Epidermal melanocyte (primary cell): ENCODE results near the gene PRM1.

ENCODE experiments used
- DNase-seq: peaks from one replicate; pipeline ENCODE4 v3.0.0; 2011; ENCODE audit warnings: low spot score; ENCODE audit not compliant: insufficient read length

The PRM1 gene

DNA sequence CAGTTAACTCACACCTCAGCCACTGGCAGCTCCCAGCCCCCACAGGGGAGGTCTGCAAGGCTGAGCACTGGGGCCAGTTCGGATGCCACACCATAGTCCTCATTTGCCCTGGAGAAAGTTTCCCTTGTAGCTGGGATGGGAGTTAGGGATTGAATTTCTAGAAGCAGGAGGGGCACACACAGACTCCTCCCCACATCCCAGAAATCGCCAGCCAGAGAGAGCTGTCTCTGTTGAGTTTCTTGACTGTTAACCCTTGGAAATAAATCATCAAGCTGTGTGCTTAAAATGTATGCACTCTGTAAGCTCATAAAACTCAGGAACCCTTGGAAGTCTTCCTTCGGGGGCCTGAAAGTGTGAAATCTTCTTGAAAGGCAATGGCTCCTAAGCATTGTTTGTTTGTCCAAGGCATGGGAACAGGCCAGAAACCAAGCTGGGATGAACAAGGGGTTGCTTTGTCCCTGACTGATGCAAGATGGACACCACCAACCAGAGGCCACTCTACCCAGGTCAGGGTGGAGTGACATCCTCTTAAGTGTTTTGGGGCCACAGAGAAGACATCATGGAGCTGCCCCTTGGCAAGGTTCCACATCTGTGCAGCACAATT lies 7.3 kb downstream of the PRM1 start:
- no peak for DNase-seq

DNA sequence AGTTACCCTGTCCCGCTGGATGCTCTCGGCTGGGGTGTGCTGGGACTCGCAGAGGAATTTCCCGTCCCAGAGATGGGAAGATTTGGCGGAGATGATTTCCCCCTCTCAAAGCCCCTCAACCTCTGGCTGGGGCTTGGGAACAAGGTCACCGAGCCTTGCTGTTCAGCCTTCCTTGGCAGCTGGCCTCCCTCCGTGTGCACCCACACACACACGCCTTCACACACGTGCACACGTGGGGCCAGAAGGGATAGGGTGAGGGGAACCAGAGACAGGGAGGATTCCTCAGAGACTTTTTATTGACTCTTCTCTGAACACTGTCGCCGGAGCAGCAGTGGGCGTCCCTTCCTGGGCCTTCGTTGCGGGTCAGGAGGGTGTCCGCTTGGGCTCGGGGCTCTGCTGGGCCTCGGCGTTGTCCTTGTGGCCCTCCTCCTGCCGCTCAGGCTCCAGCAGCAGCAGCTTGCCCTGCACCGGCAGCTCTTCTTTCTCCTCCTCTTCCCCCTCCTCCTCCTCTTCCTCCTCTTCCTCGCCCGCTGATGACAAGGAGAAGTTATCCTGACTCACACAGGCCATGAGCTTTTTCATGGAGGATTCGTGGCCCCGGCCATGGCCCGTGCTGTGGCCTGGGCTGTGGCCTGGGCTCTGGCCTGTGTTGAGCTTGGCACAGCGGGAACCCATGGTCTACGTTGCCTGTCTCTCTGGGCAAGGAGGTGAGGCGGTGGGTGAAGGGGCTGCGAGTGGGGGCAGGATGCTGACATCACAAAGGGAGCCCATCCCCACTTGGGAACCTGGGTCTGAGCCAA lies 8.0 kb downstream of the PRM1 start, which contains the start of gene PRM3:
PRM3 (minus strand) TSS at position 709 of the 800 bp plus-strand sequence; CDS start at position 675, 34 bp downstream.
- no peak for DNase-seq

DNA sequence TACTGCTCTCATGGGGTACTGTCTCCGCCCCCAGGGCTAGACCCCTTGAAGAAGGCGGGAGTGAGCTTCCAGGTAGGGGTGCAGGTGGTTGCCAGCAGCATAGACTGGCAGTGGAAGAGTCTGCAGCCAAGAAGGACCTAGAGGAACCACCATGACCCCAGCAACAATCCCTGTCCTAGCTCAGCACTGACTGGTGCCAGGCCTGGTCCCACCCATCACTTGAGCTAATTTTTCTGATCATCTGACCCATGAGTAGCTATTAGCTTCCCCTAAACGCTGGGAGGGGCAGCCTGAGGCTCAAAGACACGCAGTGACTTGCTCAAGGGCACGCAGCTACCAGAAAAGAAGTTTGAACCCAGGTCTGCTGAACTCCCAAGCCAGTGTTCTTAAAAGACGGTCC lies 8.6 kb downstream of the PRM1 start:
- no peak for DNase-seq

DNA sequence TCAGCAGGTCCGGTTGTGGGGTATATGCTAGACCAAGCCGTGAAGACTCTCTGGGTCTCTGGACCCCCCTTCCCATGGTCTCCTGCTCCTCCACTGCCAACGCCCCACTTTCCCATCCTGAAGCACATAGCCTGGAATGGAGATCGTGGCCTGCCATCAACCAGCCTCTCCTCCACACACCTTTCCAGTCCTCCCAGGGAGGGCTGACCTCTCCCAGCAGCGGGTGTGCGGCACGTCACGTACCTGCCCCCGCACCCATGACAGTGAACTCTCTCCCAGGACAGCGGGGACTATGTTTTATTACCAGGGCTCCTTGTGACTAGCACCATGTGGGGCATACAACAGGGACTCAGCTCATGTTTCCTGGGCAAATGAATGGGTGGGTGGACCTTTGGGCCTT lies 9.5 kb downstream of the PRM1 start:
- no peak for DNase-seq

DNA sequence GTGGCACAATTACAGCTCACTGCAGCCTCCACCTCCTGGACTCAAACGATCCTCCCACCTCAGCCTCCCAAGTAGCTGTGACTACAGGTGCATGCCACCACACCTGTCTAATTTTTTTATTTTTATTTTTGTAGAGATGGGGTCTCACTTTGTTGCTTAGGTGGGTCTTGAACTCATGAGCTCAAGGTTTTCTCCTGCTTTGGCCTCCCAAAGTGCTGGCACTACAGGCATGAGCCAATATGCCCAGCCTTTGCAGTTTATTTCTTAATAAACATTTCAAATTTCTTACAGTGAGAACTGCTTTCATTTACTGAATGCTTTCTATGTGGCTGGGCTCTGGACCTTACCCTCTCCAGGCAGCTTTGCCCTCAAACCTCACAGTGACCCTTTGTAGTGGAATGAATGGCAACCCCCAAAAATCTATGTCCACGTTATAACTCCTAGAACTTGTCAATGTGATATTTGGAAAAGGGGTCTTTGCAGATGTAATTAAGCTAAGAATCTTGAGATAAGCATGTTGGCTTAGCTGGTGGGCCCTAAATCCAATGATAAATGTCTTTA lies 10.4 kb downstream of the PRM1 start:
- DNase-seq = no peak

DNA sequence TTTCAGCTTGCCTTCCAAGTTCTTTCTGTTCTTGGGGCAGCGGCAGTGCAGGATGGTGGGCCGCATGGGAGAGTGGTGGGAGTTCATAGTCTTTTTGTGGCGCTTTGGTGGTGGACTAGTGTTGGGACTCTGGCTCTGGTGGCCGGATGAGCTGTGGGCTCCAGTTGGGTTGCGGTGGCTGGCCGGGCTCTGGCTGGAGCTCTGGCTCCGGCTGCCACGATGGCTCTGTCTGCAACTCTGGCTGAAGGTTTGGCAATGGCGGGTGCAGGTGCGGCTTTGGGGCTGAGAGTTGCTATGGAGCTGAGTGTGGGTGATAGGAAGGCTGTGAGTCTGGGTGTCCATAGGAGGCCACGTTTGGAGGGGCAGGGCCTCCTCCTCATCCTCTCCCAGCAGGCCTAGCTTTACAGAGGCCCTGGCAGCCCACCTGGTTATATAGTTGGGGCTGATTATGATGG lies 12.2 kb downstream of the PRM1 start, which contains the start of gene TNP2:
TNP2 (minus strand) TSS at position 405 of the 455 bp plus-strand sequence; CDS start at position 342, 63 bp downstream.
- no peak for DNase-seq

DNA sequence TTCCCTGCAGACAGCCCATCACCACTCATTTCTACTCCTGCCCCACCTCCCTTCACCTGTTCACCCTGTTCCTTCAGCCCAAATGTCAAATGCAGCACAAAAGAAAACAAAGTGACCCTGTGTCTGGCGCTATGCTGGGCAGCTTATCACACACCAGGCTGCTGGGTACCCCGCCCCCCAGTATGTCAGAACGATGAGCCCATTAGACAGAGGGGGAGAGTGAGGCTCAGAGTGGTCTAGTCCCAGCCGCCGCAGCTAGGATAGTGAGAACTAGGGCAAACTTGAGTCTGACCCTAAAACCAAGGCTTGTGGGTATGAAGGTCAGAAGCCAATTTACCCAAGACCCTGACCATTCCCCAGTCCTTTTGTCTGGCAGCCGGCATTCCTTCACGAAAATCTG lies 16.0 kb downstream of the PRM1 start:
- DNase-seq = no peak

DNA sequence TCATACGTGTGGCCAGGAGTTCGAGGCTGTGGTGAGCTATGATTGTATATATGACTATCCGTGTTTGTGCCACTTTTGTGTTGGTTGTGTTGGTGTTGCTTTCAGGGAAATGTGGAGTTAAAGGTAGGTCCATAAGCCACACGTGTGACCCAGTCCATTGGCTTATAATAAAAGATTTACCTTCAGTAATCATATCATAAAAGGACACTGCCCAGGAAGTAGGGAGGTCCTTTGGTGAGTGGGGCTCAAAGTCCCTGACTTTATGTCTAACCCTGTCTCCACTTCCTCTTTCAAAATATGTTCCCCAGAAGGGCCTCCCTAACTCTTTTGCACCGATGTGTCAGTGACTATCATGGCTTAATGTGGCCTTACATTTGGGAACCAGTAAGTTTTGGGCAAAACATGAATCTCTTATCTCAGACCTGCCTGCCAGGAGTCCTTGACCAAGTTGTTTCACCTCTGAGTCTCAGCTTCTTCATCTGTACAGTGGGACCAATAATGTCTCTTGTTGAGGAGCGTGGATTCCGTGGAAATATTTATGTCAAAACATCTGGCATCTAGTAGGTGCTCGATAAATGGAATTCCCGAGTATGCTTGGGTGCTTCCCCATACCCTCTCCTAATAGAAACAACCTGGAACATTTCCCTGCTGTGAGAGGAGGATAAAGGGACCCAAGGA lies 16.8 kb downstream of the PRM1 start:
- no peak for DNase-seq

DNA sequence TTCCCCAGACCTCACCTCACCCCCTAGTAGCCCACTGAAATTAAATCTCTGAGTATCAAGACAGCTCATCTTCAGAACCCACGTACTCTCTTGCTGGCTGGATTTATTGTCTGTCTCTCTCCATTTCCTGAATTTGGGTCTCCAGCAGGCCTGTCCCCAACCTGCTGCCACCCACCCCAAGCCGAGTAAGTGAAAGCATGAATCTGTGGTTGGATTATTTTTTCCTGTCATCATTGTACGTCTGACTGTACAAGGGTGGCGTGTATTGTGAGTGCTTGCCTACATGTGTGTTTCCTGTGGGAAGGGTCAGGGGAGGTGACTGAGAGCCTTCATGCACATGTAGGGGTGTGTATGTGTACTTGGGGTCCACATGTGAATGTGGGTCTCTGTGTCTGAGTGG lies 17.4 kb downstream of the PRM1 start:
- DNase-seq = no peak

DNA sequence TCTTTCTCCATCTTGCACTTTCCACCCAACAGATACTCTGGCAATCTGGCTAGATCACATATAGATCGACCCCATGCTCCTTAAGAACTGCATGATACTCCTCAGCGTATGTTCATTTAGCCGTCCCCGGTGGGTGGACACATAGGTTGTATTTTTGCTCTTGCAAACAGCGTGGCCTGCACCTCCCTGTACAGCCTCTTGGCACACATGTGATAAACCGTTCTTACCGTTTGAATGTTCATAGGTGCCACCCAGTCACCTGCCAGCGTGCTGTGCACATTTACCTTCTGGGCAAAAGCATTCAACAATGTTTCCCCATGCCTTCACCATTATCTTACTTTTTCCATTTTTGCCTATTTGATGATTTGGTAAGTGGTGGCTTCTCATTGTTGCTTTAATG lies 18.2 kb downstream of the PRM1 start:
- no peak for DNase-seq

DNA sequence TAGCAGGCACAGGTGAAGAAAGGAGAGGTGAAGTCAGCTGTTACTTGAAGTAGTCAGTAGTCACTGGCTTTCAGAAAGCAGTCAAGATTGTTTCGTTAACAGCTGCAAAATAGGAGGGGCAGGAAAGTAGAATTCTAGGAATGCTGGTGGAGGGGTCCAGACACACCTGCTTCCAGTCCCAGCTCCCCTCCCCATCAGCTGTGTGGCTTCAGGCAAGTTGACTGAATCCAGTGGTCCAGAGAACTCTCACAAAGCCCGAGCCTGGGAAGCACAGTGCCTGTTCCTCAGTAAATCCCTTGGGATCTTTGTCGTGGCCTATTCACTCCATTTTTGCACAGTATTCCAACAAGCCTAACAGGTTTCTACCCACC lies 20.5 kb downstream of the PRM1 start:
- DNase-seq = no peak

DNA sequence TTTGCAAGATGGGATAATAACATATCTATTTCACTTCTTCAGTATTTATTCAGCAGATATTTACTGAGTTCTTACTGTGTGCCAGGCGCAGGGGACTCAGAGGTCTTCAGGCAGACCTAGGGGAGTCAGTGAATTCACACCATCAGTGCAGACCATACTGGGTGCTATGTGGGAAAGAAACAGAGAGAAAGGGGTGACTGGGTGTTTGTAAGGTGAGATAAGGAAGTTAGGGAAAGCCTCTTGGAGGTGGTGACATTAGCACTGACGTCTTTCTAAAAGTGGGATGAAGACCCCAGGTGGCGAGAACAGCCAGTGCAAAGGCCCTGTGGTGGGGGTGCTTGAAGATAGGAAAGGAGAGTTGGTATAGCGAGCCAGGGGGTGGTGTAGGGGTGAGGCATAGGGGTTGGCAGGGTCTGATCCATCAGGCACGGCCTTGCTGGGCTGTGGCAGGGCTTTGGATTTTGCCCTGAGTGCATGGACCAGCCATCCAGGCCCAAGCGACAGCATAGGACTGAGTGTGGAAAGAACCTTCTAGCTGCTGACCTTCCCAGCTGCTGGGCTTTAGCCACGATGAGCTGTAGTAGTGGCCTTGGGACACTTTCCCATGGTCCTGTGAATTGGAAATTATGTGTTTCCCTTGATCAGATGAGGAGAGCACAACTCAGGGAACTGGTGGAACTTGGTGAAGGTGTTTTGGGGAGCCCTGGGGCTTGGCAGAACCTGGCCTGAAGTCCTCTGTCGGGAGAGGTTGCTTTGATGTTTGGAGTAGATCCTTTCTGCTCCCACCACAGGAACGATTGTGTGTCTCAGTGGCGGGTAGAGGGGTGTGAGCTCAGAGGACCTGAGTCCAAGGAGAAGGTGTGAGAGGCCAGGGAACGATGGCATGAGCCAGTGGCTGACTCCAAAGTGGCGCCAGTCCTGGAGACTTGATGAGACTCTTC lies 21.2 kb downstream of the PRM1 start:
- DNase-seq = no peak

DNA sequence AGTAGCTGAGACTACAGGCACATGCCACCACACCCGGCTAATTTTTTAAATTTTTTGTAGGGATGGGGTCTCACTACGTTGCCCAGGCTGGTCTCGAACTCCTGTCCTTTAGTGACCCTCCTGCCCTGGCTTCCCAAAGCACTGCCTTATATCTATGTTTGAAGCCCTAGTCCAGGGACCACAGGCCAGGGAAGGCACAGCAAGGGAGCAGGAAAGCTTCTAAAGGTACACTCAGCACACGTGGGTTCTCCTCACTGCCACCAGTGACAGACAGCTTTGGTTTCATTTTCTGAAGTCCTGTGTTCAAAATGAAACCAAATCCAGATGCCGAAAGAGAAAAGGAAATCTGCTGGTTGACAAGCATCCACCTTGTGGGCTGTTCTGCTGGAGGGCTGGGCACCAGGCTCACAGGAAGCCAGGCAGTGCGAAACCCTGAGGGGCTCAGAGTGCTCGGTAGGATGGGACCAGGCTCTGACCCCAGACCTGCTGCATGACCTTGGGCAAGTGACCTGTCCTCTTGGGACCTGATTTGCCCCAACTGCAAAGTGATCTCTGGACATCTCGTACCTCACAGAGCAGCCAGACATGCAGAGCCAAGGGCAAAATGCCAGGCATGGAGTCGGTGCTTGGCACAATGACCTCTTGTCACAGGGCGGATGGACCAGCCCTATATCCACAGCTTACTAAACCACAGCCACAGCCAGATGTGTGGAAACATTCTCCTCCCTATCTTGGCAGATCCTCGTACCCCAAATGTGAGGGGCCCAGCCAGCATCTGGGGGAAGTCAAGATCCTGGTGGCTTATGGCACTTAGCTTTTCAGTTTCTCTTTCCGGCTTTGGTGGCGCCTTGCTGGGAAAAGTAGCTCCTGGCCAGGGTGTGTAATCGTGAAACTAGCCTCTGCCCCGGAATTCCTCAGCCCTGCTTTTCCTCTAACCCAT lies 22.3 kb downstream of the PRM1 start:
- DNase-seq = no peak

DNA sequence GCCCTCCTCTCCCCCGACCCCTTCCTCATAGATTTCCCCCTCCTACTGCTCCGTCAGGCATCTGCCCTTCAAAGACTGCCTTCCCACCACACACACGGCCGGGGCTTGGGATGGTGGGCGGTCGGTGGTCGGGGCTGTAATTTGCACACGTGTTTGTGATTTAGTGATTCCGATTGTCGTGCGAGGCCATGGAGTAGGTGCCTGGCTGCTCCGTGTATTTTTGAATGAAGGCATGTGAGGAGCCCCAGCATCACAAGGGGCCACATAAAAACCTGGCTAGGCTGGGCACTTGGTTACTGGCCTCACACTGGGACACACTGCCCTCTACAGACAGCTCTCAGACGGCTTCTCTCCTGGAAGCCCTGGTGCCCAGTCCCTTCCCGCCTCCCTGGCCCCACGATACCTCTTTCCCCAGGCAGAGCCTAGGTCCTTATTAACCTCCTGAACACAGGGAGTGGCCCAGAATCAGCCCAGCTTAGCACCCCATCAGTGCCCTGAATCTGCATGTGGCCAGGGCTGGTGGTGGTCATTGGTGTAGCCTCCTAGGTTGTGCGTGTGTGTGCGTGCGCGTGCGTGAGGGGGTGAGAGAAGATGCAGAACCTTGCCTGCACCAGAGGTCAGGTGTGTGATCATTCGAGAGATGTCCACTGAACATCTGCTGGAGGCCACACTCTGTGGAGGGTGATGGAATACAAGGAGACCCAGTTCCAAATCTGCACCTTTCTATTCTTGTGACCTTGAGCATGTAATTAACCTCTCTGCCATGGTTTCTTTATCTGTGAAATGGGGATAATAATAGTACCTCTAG lies 23.8 kb downstream of the PRM1 start:
- DNase-seq = peak; percentile 90

DNA sequence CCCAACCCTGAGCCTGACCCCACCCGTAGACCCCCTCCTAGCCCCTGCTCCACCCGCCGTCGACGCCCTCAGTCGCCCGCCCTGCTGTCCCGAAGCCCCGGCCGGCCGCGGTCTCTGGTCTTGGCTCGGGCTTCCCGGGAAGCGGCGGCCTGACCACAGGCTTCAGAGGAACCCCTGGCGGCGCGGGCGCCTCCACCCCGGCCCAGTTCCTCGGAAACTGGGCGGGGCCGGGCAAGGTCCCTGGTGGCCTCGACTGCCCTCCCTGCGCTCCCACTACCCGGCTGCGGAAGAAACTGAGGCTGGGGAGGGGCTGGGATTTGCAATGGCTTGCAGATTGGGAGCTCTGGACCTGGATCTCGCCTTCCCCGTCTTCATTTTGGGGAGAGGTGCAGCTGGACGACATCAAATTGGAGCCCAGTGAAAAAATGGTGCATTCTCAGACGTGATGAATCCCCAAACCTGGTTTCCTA lies 24.4 kb downstream of the PRM1 start:
- peak; percentile 45 for DNase-seq

DNA sequence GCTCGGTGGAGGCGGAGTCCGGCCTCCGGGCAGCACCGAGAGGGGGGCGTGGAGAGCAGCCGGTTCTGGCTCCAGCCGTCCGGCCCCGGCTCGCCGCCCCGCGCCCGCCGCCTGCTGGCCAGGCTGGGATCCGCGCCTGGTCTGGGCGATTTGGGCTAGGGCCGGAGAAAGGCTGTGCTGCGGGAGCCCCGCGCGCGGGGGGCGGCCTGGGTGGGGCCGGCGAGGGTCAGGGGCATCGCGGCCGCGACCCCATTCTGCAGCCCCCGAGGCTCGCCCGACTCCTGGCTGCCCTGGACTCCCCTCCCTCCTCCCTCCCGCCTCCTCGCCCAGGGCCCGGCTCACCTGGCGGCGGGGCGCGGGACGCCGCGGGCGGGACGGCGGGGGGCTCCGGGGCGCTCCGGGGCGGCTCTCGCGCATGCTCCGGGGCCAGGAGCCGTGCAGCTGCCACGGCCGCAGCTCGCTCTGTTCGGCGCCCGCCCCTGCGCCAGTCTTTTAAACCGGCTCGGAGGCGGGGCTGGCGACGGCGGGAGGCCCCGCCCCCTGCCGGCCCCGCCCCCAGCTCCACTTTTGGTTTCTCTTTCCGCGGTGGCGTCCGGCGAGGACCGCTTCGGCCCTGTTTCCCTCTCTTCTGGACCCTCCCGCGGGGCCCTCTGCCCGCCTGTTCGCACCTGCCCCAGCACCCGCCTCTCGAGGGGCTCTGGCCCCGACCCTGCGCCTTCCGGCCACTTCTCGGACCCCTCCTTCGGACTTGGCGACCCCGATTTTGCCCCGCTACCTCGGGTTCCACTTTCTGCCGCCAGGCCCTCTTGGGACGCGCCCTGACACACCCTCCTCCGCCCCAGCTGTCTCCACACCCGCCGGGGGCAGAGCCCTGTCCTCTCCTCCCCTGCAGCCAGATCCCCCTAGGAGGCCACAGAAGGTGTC lies 25.1 kb downstream of the PRM1 start, which contains the start of gene SOCS1:
SOCS1 (minus strand) TSS at position 468 of the 924 bp plus-strand sequence. CDS start 726 bp downstream, outside the sequence.
- DNase-seq = peak; percentile 90

DNA sequence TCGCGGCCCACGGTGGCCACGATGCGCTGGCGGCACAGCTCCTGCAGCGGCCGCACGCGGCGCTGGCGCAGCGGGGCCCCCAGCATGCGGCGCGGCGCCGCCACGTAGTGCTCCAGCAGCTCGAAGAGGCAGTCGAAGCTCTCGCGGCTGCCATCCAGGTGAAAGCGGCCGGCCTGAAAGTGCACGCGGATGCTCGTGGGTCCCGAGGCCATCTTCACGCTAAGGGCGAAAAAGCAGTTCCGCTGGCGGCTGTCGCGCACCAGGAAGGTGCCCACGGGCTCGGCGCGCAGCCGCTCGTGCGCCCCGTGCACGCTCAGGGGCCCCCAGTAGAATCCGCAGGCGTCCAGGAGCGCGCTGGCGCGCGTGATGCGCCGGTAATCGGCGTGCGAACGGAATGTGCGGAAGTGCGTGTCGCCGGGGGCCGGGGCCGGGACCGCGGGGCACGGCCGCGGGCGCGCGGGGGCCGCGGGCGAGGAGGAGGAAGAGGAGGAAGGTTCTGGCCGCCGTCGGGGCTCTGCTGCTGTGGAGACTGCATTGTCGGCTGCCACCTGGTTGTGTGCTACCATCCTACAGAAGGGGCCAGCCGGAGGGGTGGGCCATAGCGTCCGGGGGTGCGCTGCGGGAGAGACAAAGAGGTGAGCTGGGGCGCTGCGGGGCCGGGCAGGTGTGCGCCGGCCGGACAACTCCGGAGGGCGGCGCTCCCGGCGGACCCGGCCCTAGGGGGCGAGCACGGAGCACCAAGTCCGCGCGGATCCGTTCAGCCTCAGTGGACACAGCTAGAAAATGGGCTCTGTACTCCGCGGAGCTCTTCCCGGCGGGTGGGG lies 26.0 kb downstream of the PRM1 start:
- DNase-seq = no peak
